ENCODE data around the gene SORCS2.

- TF ChIP-seq POLR2AphosphoS5 (IDR thresholded peaks at IDR 0.05), result no peak
- no peak for TF ChIP-seq CTCF (IDR thresholded peaks at IDR 0.05; ENCODE audit: poor library complexity, severe bottlenecking)
- TF ChIP-seq EP300 (conservative IDR thresholded peaks at IDR 0.05; ENCODE audit: poor library complexity, severe bottlenecking), result no peak
- TF ChIP-seq TAF1 (IDR thresholded peaks at IDR 0.05; ENCODE audit: low read depth), result no peak
- TF ChIP-seq, protein P1, sequence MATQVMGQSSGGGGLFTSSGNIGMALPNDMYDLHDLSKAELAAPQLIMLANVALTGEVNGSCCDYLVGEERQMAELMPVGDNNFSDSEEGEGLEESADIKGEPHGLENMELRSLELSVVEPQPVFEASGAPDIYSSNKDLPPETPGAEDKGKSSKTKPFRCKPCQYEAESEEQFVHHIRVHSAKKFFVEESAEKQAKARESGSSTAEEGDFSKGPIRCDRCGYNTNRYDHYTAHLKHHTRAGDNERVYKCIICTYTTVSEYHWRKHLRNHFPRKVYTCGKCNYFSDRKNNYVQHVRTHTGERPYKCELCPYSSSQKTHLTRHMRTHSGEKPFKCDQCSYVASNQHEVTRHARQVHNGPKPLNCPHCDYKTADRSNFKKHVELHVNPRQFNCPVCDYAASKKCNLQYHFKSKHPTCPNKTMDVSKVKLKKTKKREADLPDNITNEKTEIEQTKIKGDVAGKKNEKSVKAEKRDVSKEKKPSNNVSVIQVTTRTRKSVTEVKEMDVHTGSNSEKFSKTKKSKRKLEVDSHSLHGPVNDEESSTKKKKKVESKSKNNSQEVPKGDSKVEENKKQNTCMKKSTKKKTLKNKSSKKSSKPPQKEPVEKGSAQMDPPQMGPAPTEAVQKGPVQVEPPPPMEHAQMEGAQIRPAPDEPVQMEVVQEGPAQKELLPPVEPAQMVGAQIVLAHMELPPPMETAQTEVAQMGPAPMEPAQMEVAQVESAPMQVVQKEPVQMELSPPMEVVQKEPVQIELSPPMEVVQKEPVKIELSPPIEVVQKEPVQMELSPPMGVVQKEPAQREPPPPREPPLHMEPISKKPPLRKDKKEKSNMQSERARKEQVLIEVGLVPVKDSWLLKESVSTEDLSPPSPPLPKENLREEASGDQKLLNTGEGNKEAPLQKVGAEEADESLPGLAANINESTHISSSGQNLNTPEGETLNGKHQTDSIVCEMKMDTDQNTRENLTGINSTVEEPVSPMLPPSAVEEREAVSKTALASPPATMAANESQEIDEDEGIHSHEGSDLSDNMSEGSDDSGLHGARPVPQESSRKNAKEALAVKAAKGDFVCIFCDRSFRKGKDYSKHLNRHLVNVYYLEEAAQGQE (IDR thresholded peaks at IDR 0.05; ENCODE audit: borderline replicate concordance), result no peak
- TF ChIP-seq RAD21 (conservative IDR thresholded peaks at IDR 0.05), result no peak
- TF ChIP-seq EZH2 (IDR thresholded peaks at IDR 0.05; ENCODE audit: borderline replicate concordance, insufficient read depth, low read length, poor library complexity, severe bottlenecking), result no peak
- TF ChIP-seq SMC3 (conservative IDR thresholded peaks at IDR 0.05; ENCODE audit: poor library complexity), result no peak
- no peak for TF ChIP-seq MXI1 (conservative IDR thresholded peaks at IDR 0.05; ENCODE audit: poor library complexity, severe bottlenecking)
Observed at GRCh38 chr4:7360806-7361205, 168.5 kb downstream of the SORCS2 start.

Measured in neural cell (in vitro differentiated cells).